DND-41 (cell line): ENCODE data around the gene GGN.

Experiments used
- ATAC-seq: fragments of 200-7000 bp; cut with Tn5 transposase; 3 replicates; pipeline ENCODE4 v1.9.1; 2021; ENCODE audit warnings: low read depth; ENCODE audit not compliant: insufficient read depth
- DNase-seq: peaks from one replicate; pipeline ENCODE4 v3.0.0-alpha.2; 2020
- H2AFZ ChIP-seq: 2 replicates; pipeline ENCODE4 v1.6.0; 2012; ENCODE audit warnings: low read depth, low read length
- H3K27ac ChIP-seq: 2 replicates; pipeline ENCODE4 v1.5.1; 2012; ENCODE audit warnings: low read length, inconsistent platforms
- H3K27me3 ChIP-seq: fragments of 200-600 bp; sonication (generic); 2 replicates; pipeline ENCODE4 v1.6.0; 2012; ENCODE audit warnings: low read length, mild to moderate bottlenecking, inconsistent platforms; ENCODE audit not compliant: insufficient read depth, poor library complexity
- H3K36me3 ChIP-seq: 2 replicates; pipeline ENCODE4 v1.5.1; 2012; ENCODE audit warnings: low read length, inconsistent platforms; ENCODE audit not compliant: insufficient read depth
- H3K4me1 ChIP-seq: 2 replicates; pipeline ENCODE4 v1.5.1; 2012; ENCODE audit warnings: mild to moderate bottlenecking, low read length; ENCODE audit not compliant: insufficient read depth
- H3K4me2 ChIP-seq: 2 replicates; pipeline ENCODE4 v1.6.0; 2012; ENCODE audit warnings: mild to moderate bottlenecking, moderate library complexity, low read length, inconsistent platforms; ENCODE audit not compliant: insufficient read depth
- H3K4me3 ChIP-seq, 2 experiments: fragments of 200-600 bp in 1 of 2; shearing (Covaris generic) in 1 of 2; 2 replicates each; pipeline ENCODE4 v1.5.1; 2012 to 2016; ENCODE audit warnings: inconsistent platforms in 2 of 2, low read length in 2 of 2, mild to moderate bottlenecking in 2 of 2, low read depth in 1 of 2, moderate library complexity in 1 of 2
- H3K79me2 ChIP-seq: 2 replicates; pipeline ENCODE4 v1.6.0; 2012; ENCODE audit warnings: low read length, inconsistent platforms; ENCODE audit not compliant: insufficient read depth
- H3K9ac ChIP-seq: 2 replicates; pipeline ENCODE4 v1.6.0; 2012; ENCODE audit warnings: low read depth, mild to moderate bottlenecking, inconsistent platforms, low read length, moderate library complexity
- H3K9me3 ChIP-seq: 2 replicates; pipeline ENCODE4 v1.5.1; 2012; ENCODE audit warnings: low read length, moderate library complexity, mild to moderate bottlenecking, inconsistent platforms; ENCODE audit not compliant: insufficient read depth, severe bottlenecking
- H4K20me1 ChIP-seq: 2 replicates; pipeline ENCODE4 v1.6.0; 2012; ENCODE audit warnings: low read length; ENCODE audit not compliant: insufficient read depth
- EZH2 ChIP-seq: IDR thresholded peaks from 3 replicates; pipeline ENCODE4 v1.6.1; 2012; ENCODE audit warnings: borderline replicate concordance, low read depth, mild to moderate bottlenecking, moderate library complexity, low read length, inconsistent platforms; ENCODE audit not compliant: severe bottlenecking
- TF ChIP-seq, protein P1 (sequence below): IDR thresholded peaks from 2 replicates; pipeline ENCODE4 v1.5.1; 2012; ENCODE audit warnings: borderline replicate concordance, low read length, moderate library complexity, mild to moderate bottlenecking; ENCODE audit not compliant: poor library complexity, severe bottlenecking; ENCODE audit errors: extremely low read depth

GGN gene

DNA sequence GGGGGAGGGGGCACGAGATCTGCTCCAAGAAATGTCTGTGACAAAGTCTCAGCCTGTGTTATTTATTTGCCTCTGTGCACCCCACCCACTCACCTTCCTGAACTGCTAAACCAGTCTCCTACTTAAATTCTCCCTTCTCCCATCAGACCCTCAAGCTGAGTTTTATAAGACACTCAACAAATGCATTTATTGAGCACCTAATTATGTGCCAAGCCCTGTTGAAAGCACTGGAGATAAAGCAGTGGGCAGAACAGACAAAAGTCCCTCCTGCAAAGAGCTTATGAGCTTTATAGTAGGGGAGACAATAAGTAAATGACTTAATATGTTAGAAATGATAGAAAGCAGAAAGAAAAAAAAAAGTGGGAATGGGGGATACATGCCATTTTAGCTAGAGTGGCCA, 11.7 kb upstream of the GGN start:
- DNase-seq (no peak), ATAC-seq (no peak)
- H2AFZ ChIP-seq, result no peak overlapping the region
- no peak for TF ChIP-seq EZH2
- TF ChIP-seq, protein P1, sequence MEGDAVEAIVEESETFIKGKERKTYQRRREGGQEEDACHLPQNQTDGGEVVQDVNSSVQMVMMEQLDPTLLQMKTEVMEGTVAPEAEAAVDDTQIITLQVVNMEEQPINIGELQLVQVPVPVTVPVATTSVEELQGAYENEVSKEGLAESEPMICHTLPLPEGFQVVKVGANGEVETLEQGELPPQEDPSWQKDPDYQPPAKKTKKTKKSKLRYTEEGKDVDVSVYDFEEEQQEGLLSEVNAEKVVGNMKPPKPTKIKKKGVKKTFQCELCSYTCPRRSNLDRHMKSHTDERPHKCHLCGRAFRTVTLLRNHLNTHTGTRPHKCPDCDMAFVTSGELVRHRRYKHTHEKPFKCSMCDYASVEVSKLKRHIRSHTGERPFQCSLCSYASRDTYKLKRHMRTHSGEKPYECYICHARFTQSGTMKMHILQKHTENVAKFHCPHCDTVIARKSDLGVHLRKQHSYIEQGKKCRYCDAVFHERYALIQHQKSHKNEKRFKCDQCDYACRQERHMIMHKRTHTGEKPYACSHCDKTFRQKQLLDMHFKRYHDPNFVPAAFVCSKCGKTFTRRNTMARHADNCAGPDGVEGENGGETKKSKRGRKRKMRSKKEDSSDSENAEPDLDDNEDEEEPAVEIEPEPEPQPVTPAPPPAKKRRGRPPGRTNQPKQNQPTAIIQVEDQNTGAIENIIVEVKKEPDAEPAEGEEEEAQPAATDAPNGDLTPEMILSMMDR, result no peak
- H3K4me2 ChIP-seq, result no peak overlapping the region
- H3K36me3 ChIP-seq, result no peaks in the 10 kb centered on the region
- no peak overlapping the region for H3K9ac ChIP-seq
- H4K20me1 ChIP-seq, result no peaks in the 10 kb centered on the region
- H3K9me3 ChIP-seq, result no peaks in the 10 kb centered on the region
- no peak overlapping the region for H3K4me3 ChIP-seq
- peaks cover 10% of the 10 kb centered on the region; the same call in 1 of the 2 replicates for H3K79me2 ChIP-seq
- H3K27me3 ChIP-seq, result no peaks in the 10 kb centered on the region
- peaks cover 17% of the 10 kb centered on the region for H3K4me1 ChIP-seq
- no peak overlapping the region for H3K27ac ChIP-seq

- H4K20me1 ChIP-seq, result no peaks in the 10 kb centered on the region
- no peak overlapping the region for H2AFZ ChIP-seq
- H3K9me3 ChIP-seq, result no peaks in the 10 kb centered on the region
- no peak overlapping the region for H3K4me3 ChIP-seq
- H3K9ac ChIP-seq, result no peak overlapping the region
- H3K4me2 ChIP-seq, result no peak overlapping the region
- H3K36me3 ChIP-seq, result no peaks in the 10 kb centered on the region
- peaks cover 13% of the 10 kb centered on the region for H3K4me1 ChIP-seq
- ATAC-seq, result no peak
- H3K27ac ChIP-seq, result no peak overlapping the region
- no peaks in the 10 kb centered on the region for H3K27me3 ChIP-seq
- TF ChIP-seq EZH2, result no peak
- TF ChIP-seq, protein P1, result no peak
- peaks cover 7% of the 10 kb centered on the region; the same call in 1 of the 2 replicates for H3K79me2 ChIP-seq
- DNase-seq, result no peak
These were observed 11.2 kb upstream of the GGN start for GRCh38 chr19:38399081-38399480.

DNA sequence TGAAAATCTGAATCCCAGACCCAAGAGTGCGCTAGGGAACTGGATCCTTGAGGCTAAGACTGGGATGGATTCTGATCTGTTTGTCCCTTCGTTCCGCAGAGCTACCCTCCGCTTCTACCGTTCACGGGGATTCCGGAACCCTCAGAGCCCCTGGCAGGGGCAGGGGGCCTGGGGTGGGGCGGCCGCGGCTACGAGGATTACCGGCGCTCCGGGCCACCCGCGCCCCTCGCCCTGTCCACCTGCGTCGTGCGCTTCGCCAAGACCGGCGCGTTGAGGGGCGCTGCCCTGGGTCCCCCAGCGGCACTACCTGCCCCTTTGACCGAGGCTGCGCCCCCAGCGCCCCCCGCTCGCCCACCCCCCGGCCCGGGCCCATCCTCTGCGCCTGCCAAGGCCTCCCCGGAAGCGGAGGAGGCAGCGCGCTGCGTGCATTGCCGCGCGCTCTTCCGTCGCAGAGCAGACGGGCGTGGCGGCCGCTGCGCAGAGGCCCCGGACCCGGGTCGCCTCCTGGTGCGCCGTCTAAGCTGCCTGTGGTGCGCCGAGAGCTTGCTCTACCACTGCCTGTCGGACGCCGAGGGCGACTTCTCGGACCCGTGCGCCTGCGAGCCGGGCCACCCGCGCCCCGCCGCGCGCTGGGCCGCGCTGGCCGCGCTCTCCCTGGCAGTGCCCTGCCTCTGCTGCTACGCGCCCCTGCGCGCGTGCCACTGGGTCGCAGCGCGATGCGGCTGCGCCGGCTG, 7.7 kb upstream of the GGN start:
- H3K9ac ChIP-seq, result no peak overlapping the region
- H3K4me2 ChIP-seq, result no peak overlapping the region
- no peak overlapping the region for H2AFZ ChIP-seq
- no peaks in the 10 kb centered on the region for H3K4me1 ChIP-seq
- no peaks in the 10 kb centered on the region for H3K9me3 ChIP-seq
- H3K79me2 ChIP-seq, result no peaks in the 10 kb centered on the region
- H3K27me3 ChIP-seq, result no peaks in the 10 kb centered on the region
- DNase-seq (no peak), ATAC-seq (no peak)
- no peaks in the 10 kb centered on the region for H3K36me3 ChIP-seq
- no peak overlapping the region for H3K27ac ChIP-seq
- H3K4me3 ChIP-seq, result no peak overlapping the region
- no peaks in the 10 kb centered on the region for H4K20me1 ChIP-seq
- no peak for TF ChIP-seq EZH2
- TF ChIP-seq, protein P1, result no peak
